ENCODE measurements around the gene KCTD19. TPM values are rescaled to one million over a fixed set of nuclear protein-coding genes. Genes with fewer than 3 reads are reported as not detected.

The KCTD19 gene
- total and polyA plus RNA-seq, 2 donors (not counting 1 experiment from before 2014, with no cell fraction given), result 0.52 TPM; not detected in 1

GRCh38 chr16:67286441-67287235 is 39.9 kb downstream of the KCTD19 start:
- no peaks in the 10 kb centered on the region for H3K27me3 Mint-ChIP-seq
- H3K27ac Mint-ChIP-seq, result no peak overlapping the region
- 95% methylated on average over 27 of the region's 28 CpGs for WGBS (ENCODE audit: insufficient coverage)
- Histone ChIP-seq H3K9me3 (ENCODE audit: control extremely low read depth in 1 of 3, control insufficient read depth in 2 of 3, insufficient read depth in 1 of 3, low read length in 2 of 3) (no peaks in the 10 kb centered on the region), H3K27me3 (replicated peaks in 1 of 4; ENCODE audit: control extremely low read depth in 1 of 4, control insufficient read depth in 3 of 4, insufficient read depth in 4 of 4, low read length in 3 of 4) (no peaks in the 10 kb centered on the region), H4K20me1 (ENCODE audit: control insufficient read depth, insufficient read depth, low read length, poor library complexity, severe bottlenecking) (no peaks in the 10 kb centered on the region), H3K27ac (ENCODE audit: low read length in 2 of 2) (no peak overlapping the region), H3K9ac (ENCODE audit: low read length) (no peak overlapping the region), H3K79me2 (ENCODE audit: control insufficient read depth, insufficient read depth, low read length) (no peaks in the 10 kb centered on the region), H2AFZ (ENCODE audit: insufficient read depth, low read depth, low read length, poor library complexity, severe bottlenecking) (no peak overlapping the region), H3K4me3 (ENCODE audit: control extremely low read depth in 1 of 5, extremely low read depth in 1 of 5, insufficient read depth in 1 of 5, low read depth in 2 of 5, low read length in 4 of 5) (no peak overlapping the region), H3K4me1 (ENCODE audit: control insufficient read depth in 2 of 2, insufficient read depth in 2 of 2, low read length in 2 of 2) (no peaks in the 10 kb centered on the region), H3K36me3 (replicated peaks in 1 of 2; ENCODE audit: control extremely low read depth in 1 of 2, control insufficient read depth in 1 of 2, extremely low read depth in 1 of 2, insufficient read depth in 2 of 2, low read length in 1 of 2) (no peaks in the 10 kb centered on the region), H3K4me2 (replicated peaks; ENCODE audit: low read depth, low read length, poor library complexity, severe bottlenecking) (no peak overlapping the region)
- POLR2A ChIA-PET, result no interaction called here
- ATAC-seq (ENCODE audit: low read depth) (no peak), DNase-seq (no peak)
- H3K4me1 Mint-ChIP-seq, result no peaks in the 10 kb centered on the region
- TF ChIP-seq CTCF (IDR thresholded peaks at IDR 0.05), result no peak
- TF ChIP-seq EZH2 (IDR thresholded peaks at IDR 0.05; ENCODE audit: borderline replicate concordance, insufficient read depth, low read depth, low read length, poor library complexity, severe bottlenecking), result no peak
- H3K9me3 Mint-ChIP-seq (ENCODE audit: insufficient read depth), result no peaks in the 10 kb centered on the region
- no peak overlapping the region for H3K4me3 Mint-ChIP-seq
- CTCF ChIA-PET, result interaction anchor here (1.6 kb wide), 1 partner anchor 8 kb away, joined by 3 read pairs; no protein-coding TSS in a partner anchor
- intact Hi-C loops (cut with micrococcal nuclease), result no loop called here

Measured in B cell (primary cell).